ENCODE measurements around the gene HCN4. TPM values are rescaled to one million over a fixed set of nuclear protein-coding genes. Genes with fewer than 3 reads are reported as not detected.

HCN4 gene
- total RNA-seq, 6 donors from 2014 or later, result under 0.01 to 0.69 (median 0.19) TPM

DNA sequence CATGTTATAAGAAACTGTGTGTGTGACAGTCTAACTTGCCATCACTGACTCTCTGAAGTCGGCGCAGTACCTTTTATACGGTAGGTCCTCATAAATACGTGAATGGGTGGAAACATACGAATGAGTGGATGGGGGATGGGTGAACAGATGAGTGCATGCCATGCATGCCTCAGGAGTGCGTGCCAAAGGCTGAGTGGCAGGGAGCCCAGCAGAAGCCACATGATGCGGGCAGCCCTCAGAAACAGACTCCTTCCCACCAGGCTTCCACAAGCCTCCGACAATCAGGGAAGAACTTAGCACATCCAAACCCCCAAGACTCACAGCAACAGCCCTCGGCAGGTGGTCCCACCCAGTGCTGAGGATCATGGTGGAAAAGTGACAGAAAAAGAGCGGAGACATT is 16.7 kb downstream of the HCN4 start:
- H3K4me1 ChIP-seq, result no peaks in the 10 kb centered on the region
- WGBS, 2 donors, result 61 to 64% methylated on average over 10 of the region's 10 CpGs
- no peaks in the 10 kb centered on the region for H3K36me3 ChIP-seq
- H3K27ac ChIP-seq, result no peak overlapping the region
- TF ChIP-seq EP300 (IDR thresholded peaks at IDR 0.05), result no peak
- no peak for TF ChIP-seq POLR2A (IDR thresholded peaks at IDR 0.05)
- TF ChIP-seq POLR2AphosphoS5 (IDR thresholded peaks at IDR 0.05), result no peak
- TF ChIP-seq, protein P1, sequence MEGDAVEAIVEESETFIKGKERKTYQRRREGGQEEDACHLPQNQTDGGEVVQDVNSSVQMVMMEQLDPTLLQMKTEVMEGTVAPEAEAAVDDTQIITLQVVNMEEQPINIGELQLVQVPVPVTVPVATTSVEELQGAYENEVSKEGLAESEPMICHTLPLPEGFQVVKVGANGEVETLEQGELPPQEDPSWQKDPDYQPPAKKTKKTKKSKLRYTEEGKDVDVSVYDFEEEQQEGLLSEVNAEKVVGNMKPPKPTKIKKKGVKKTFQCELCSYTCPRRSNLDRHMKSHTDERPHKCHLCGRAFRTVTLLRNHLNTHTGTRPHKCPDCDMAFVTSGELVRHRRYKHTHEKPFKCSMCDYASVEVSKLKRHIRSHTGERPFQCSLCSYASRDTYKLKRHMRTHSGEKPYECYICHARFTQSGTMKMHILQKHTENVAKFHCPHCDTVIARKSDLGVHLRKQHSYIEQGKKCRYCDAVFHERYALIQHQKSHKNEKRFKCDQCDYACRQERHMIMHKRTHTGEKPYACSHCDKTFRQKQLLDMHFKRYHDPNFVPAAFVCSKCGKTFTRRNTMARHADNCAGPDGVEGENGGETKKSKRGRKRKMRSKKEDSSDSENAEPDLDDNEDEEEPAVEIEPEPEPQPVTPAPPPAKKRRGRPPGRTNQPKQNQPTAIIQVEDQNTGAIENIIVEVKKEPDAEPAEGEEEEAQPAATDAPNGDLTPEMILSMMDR (IDR thresholded peaks at IDR 0.05), result no peak
- DNase-seq (no peak), ATAC-seq (ENCODE audit: low FRiP score in 2 of 2) (no peak)
- H3K4me3 ChIP-seq, result no peak overlapping the region
- H3K9me3 ChIP-seq, result no peaks in the 10 kb centered on the region
- no peaks in the 10 kb centered on the region for H3K27me3 ChIP-seq

DNA sequence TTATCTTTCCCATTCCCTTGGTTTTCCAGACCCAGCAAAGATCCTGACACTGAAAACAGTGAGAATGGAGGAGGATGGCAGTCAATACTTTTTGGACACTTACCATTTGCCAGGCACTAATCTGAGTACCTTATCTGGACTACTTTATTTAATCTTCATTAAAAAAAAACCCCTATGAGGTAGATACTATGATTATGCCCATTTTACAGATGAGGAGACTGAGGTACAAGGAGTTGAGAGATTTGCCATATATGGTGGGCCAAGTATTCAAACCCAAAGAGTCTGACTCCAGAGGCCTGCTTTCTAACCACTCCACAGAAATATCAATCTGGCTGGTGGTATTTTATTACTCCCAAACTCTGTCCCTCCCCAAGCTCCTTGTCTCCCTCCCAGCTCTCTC is 19.6 kb downstream of the HCN4 start:
- Histone ChIP-seq H3K27me3 (no peaks in the 10 kb centered on the region), H3K36me3 (no peaks in the 10 kb centered on the region), H3K4me3 (no peak overlapping the region), H3K4me1 (no peaks in the 10 kb centered on the region), H3K27ac (no peak overlapping the region), H3K9me3 (no peaks in the 10 kb centered on the region)
- DNase-seq, result no peak
- no peak for ATAC-seq (ENCODE audit: low FRiP score in 2 of 2)
- TF ChIP-seq, protein P1 (IDR thresholded peaks at IDR 0.05), result no peak
- TF ChIP-seq EP300 (IDR thresholded peaks at IDR 0.05), result no peak
- TF ChIP-seq POLR2AphosphoS5 (IDR thresholded peaks at IDR 0.05), result no peak
- TF ChIP-seq POLR2A (IDR thresholded peaks at IDR 0.05), result no peak

DNA sequence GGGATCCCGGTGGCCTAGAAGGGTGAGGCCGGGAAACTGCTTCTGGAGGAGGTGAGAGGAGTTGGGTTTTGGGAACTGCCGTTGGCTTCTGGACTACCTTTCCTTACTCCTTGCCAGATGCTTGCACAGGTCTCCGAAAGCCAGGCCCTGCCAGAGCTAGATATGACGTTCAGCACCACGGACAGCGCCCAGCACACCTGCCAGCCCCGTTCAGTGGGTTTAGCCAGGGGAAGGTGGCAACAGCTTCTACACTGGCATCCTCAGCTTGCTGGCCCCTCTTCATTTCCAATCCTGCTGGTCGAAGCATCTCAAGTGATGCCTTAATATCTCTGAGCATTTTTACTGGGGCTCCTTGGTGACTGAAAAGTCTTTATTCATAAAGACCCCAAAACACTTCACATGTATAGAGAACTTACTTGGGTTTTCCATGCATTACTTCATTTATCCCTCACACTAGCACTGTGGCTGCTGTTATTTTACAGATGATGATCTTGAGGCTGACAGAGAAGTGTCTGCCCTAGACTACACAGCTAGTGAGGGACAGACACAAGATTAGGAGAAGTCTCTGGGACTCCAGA is 21.9 kb downstream of the HCN4 start:
- peak; percentile 63 to 64 for DNase-seq
- Histone ChIP-seq H3K27me3 (no peaks in the 10 kb centered on the region), H3K27ac (no peak overlapping the region), H3K4me1 (no peaks in the 10 kb centered on the region), H3K9me3 (peaks cover 0 to 9% (median 1%) of the 10 kb centered on the region in 4 donors), H3K4me3 (no peak overlapping the region), H3K36me3 (no peaks in the 10 kb centered on the region)
- no peak for TF ChIP-seq POLR2A (IDR thresholded peaks at IDR 0.05)
- no peak for TF ChIP-seq POLR2AphosphoS5 (IDR thresholded peaks at IDR 0.05)
- TF ChIP-seq, protein P1 (IDR thresholded peaks at IDR 0.05), result no peak
- TF ChIP-seq EP300 (IDR thresholded peaks at IDR 0.05), result no peak
- ATAC-seq (ENCODE audit: low FRiP score in 2 of 2), result no peak
- 25 to 27% methylated on average over 7 to 9 of the region's 9 CpGs for WGBS, 2 donors

DNA sequence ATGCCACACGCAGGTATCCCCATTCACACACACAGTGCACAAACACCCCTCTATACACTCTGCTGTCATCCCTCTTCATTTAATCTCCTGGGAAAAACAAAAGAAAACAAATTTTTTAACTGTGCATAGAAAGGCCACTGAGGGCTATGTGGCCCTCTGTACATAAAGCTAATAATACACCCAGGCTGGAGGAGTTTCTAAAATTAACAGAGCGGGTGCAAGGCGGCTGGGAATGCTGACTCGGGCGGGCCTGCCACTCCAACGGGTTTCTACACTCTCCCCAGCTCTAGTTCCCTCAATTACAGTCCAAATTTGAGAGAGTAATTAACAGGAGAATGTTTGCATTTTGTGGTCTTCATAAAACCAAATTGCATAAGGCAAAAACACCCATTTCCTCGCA is 23.1 kb downstream of the HCN4 start:
- H3K27ac ChIP-seq, result no peak overlapping the region
- 78 to 84% methylated on average over 7 of the region's 7 CpGs for WGBS, 2 donors
- no peaks in the 10 kb centered on the region for H3K4me1 ChIP-seq
- no peak overlapping the region for H3K4me3 ChIP-seq
- H3K36me3 ChIP-seq, result no peaks in the 10 kb centered on the region
- ATAC-seq (ENCODE audit: low FRiP score in 2 of 2), result no peak
- no peak for DNase-seq
- TF ChIP-seq, protein P1 (IDR thresholded peaks at IDR 0.05), result no peak
- TF ChIP-seq POLR2AphosphoS5 (IDR thresholded peaks at IDR 0.05), result no peak
- no peaks in the 10 kb centered on the region for H3K27me3 ChIP-seq
- H3K9me3 ChIP-seq, result peaks cover 0 to 9% (median 1%) of the 10 kb centered on the region in 4 donors

DNA sequence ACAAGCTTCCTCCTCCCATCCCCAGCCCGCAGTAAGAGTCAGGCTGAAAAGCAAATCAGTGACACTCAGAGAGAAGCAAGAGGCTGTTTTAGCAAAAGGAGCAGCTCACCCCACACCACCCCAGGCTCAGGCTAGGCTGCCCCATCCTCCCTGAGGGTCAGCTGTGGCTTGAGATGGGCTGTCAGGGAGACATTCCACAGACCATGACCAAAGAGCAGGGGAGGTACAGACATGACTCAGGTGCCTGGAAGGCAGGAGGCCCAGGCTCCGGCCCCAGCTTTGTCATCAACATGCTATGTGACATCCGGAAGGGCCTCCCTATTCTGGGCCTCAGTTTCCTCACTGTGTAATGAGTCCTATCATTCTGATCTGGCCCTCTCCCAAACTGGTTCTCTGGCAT is 24.7 kb downstream of the HCN4 start:
- no peaks in the 10 kb centered on the region for H3K4me1 ChIP-seq
- no peak overlapping the region for H3K27ac ChIP-seq
- H3K27me3 ChIP-seq, result no peaks in the 10 kb centered on the region
- H3K36me3 ChIP-seq, result no peaks in the 10 kb centered on the region
- no peak for DNase-seq
- TF ChIP-seq EP300 (IDR thresholded peaks at IDR 0.05), result no peak
- TF ChIP-seq POLR2A (IDR thresholded peaks at IDR 0.05), result no peak
- TF ChIP-seq, protein P1 (IDR thresholded peaks at IDR 0.05), result no peak
- no peak for TF ChIP-seq POLR2AphosphoS5 (IDR thresholded peaks at IDR 0.05)
- 90% methylated on average over 2 to 3 of the region's 3 CpGs for WGBS, 2 donors
- H3K9me3 ChIP-seq, result peaks cover 0 to 9% (median 1%) of the 10 kb centered on the region in 4 donors
- no peak for ATAC-seq (ENCODE audit: low FRiP score in 2 of 2)
- H3K4me3 ChIP-seq, result no peak overlapping the region
